Measurements from ENCODE around the gene CIITA.
"Not testable (repeated sequence)": the region's sequence is repeated elsewhere in the genome, so short reads cannot be mapped to it uniquely, and the experiment has no call there.

CIITA gene

DNA sequence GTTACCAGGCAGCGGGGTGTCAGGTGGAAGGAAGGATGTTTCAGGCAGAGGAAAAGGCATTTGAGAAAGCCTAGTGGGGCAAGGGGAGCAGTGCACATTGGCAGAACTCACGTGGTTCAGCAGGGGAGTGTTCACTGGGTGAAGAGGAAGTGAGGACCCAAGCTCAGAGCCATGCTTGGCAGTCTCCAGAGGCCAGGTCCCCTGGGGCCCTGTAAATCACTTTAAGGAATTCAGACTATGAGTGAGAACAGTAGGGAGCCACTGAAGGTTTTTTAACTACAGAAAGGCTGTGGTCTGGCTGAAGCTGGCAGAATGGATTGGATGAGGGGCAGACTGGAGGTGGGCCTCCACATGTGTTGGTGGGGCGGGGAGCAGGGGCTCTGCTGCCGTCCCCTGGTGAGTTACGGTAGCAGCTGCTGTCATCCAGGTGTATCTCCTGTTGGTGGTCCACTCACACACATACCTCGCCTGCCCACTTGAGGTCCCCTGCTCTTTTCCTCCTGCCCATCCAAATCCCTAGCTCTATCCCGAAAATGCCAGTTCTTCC lies 72.5 kb downstream of the CIITA start:
- no peak for DNase-seq (ENCODE audit: low read depth in 2 of 2)

DNA sequence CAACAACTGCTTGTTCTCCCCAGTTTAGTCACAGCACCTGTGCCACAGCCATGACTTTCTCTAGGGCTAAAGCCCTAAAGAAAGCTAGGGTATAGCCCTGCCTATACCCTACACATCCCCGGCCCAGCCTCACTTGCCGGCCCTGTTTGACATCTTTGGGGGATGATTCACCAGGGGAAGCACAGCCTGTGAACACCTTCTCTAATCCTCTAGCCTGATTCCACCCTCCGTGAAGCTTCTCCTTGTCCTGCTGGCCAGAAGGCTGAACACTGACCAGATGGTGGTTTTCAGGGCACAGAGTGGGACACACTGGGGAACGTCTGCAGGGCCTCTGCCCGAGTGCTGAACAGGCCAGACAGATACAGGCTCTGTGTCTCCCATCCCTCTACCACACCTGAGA lies 73.4 kb downstream of the CIITA start:
- DNase-seq (ENCODE audit: low read depth in 2 of 2) = no peak

DNA sequence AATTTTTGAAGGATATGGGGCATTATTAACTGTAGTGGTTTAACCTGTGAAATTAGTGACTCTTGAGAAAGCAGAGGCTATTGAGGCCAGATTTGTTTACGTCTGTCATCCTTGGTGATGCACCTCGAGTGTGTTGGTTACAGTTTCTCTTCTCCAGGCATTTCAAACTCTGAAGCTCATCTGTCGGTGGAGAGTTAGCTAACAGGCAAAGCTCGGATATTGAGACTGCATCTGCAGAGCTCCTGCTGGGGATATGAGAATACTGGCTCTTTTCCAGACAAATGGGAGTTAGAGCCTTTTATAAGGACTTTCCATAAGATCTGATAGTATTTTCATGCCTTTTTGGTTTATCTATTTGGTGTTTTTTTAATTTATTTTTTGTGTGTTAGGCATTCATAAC lies 74.0 kb downstream of the CIITA start:
- DNase-seq (ENCODE audit: low read depth in 2 of 2) = no peak

GRCh38 chr16:10954903-10955302 lies 77.9 kb downstream of the CIITA start:
- no peak for DNase-seq (ENCODE audit: low read depth in 2 of 2)

- no peak for DNase-seq (ENCODE audit: low read depth in 2 of 2)
Observed at GRCh38 chr16:10957771-10958482, 80.9 kb downstream of the CIITA start.

- no peak for DNase-seq (ENCODE audit: low read depth in 2 of 2)
Observed at GRCh38 chr16:10959161-10959560, 82.2 kb downstream of the CIITA start.

DNA sequence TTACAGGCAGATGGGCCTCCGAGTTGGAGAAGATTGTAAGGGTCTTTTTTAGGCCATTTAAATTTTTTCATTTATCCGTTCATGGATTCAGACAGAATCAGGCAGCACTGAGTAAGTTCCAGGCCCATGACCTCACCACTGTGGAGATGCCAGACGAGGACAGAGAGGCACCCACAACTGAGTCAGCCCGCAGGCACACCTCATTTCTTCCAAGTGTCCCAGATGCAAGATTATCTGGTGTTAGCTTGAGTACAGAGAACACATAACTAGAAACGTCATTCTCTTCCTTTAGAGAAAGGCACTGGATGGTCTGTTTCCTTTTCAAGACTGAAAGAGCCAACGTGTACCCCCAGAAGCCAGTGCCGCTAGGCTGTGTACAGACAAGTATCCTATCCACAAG lies 84.2 kb downstream of the CIITA start:
- DNase-seq (ENCODE audit: low read depth in 2 of 2) = no peak

GRCh38 chr16:10964039-10964890 lies 87.3 kb downstream of the CIITA start:
- peak; percentile 76 to 79 for DNase-seq (ENCODE audit: low read depth in 2 of 2)

DNA sequence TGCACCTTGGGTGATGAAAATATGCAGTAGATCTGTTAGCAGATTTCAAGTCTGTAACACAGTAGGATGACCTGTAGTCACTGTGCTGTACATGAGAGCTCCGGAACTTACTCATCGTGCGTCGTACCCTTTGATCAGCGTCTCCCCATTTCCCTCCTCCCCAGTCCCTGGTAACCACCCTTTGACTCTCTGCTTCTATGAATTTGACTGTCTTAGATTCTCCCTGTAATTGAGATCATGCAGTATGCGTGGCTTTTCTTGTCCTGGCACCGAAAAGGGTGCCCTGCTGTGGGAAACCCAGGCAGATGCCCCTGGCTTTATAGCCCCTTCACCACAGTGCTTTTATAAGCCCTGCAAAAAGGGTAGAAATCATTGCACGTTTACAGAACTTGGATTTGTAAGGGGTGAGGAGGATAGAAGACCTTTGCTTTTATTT lies 87.9 kb downstream of the CIITA start:
- DNase-seq (ENCODE audit: low read depth in 2 of 2) = peak in 1 of 2 donors; percentile 66

- DNase-seq (ENCODE audit: low read depth in 2 of 2) = peak in 1 of 2 donors; percentile 38
Observed at GRCh38 chr16:10965440-10966061, 88.5 kb downstream of the CIITA start.

DNA sequence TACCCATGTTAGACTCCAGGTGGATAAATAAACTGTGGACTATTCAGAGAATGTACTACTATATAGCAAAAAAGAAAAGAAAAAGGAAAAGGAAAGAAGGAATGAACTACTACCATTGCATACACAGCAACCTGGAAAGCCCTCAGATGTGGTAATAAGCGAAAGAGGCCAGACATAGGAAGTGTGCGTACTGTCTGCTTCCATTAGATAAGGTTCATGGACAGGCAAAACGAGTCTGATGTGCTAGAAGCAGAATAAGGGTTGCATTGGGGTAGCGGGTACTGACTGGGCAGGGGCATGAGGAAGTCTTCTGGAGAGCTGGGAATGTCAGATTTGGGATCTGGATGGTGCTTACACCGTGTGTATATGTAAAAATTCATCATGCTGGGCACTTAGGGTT lies 89.1 kb downstream of the CIITA start:
- no peak for DNase-seq (ENCODE audit: low read depth in 2 of 2)

DNA sequence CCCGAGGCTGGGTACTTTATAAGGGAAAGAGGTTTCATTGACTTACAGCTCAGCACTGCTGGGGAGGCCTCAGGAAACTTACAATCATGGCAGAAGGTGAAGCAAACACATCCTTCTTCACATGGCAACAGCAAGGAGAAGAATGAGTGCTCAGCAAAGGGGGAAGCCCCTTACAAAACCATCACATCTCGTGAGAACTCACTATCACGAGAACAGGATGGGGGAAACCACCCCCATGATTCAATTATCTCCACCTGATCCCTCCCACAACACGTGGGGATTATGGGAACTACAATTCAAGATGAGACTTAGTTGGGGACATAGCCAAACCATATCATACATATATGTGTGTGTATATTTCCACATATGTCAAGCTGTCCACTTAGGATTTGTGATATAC lies 89.6 kb downstream of the CIITA start:
- DNase-seq (ENCODE audit: low read depth in 2 of 2) = not testable (repeated sequence)

- no peak for DNase-seq (ENCODE audit: low read depth in 2 of 2)
Observed at GRCh38 chr16:10967986-10968385, 91.0 kb downstream of the CIITA start.

DNA sequence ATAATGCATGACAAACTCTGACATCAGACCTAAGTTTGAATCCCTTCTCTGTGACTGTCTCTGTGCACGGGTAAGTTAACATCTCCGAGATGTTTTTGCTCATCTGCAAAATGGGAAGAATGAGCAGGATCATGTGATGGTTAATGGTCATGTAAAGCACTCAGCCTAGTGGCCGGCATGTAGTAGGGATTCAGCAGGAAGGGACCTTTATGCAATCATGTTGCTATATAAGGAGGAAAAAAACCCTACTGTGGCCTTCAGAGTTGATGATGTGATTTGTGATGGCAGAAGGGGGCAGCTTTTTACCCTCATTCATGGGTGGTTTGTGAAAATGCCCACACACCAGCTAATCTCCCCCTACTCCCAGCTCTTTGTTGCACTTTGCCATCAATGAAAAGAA lies 91.5 kb downstream of the CIITA start:
- DNase-seq (ENCODE audit: low read depth in 2 of 2) = no peak

DNA sequence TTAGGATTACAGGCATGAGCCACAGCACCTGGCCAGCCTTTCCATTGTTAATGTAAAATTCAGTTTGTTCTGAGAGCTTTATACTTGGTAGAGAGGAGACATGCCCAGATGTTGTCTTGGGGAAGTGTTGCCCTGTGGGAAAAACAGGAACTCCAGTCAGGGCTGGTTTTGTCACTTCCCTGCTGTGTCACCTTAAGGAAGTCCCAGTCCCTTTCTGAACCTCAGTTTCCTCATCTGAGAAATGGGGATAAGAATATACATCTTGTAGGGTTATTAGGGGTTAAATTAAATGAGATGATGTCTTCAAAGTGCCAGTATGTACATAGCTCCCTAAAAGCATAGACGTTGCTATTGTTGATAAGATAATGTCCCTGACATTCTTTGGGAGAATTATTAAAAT lies 92.6 kb downstream of the CIITA start:
- no peak for DNase-seq (ENCODE audit: low read depth in 2 of 2)

DNA sequence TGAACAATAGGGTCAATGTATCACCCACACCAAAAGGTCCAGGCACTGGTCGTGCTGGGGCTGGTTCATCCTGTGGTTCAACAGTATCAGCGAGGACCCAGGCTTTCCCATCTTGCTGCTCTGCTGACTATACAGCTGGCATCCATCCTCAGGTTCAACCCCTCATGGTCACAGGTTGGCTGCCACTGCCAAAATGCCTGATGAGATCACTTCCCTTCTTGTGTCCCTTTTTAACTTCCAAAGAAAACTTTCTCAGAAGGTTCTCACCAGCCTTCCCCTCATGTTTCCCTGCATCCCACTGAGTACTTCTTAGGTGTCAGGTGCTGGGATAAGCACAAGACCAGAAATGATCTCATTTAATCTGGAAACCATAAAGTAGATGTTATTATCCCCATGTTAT lies 93.1 kb downstream of the CIITA start:
- DNase-seq (ENCODE audit: low read depth in 2 of 2) = no peak

DNA sequence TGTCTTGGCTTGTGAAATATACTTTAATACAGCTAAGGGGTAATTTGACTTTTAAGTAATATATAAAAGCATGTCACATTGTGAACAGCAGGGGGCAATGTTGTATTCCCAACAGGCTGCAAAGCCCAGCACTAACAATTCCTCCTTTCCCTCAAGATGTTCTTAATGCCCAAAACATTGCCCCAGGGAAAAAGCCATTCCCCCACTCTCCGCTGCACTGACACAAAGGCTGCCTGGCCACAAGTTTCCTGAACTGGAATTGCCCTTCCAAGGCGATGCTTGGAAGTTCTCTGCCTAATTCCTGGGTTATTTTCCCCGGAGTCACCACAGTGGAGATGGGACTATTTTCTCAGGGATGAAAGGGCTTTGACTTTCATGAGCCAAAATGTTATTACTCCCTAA lies 94.6 kb downstream of the CIITA start:
- DNase-seq (ENCODE audit: low read depth in 2 of 2) = no peak

GRCh38 chr16:10972108-10972818 lies 95.3 kb downstream of the CIITA start:
- no peak for DNase-seq (ENCODE audit: low read depth in 2 of 2)

GRCh38 chr16:10972819-10973464 lies 95.9 kb downstream of the CIITA start:
- DNase-seq (ENCODE audit: low read depth in 2 of 2) = no peak

- no peak for DNase-seq (ENCODE audit: low read depth in 2 of 2)
Observed at GRCh38 chr16:10976634-10977033, 99.6 kb downstream of the CIITA start.

GRCh38 chr16:10978124-10978523 lies 101.1 kb downstream of the CIITA start:
- no peak for DNase-seq (ENCODE audit: low read depth in 2 of 2)
